ENCODE results near the gene CD244.
"Not testable (repeated sequence)": the region's sequence is repeated elsewhere in the genome, so short reads cannot be mapped to it uniquely, and the experiment has no call there.

CD244 gene

GRCh38 chr1:160880216-160880615, 17.5 kb upstream of the CD244 start:
- DNase-seq (ENCODE audit: low read depth in 2 of 3, low spot score in 2 of 3): no peak

DNA sequence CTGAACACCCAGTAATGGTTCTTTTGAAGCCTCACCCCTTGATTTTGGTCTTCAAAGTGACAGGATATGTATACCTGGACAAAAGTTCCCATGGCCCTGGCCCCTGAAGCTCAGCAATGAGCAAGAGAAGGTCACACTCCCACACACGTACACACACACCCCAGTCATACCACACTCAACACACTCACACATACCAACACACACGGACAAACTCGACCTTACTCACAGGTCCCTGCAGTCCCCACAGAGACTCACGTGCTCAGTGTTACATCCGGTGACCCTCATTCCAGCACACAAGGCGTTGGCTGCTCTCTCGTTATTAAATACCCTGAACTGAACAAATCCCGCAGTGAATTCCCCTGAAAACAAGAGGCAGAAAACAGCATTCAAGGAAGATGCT, 16.4 kb upstream of the CD244 start:
- DNase-seq (ENCODE audit: low read depth in 2 of 3, low spot score in 2 of 3): no peak

DNA sequence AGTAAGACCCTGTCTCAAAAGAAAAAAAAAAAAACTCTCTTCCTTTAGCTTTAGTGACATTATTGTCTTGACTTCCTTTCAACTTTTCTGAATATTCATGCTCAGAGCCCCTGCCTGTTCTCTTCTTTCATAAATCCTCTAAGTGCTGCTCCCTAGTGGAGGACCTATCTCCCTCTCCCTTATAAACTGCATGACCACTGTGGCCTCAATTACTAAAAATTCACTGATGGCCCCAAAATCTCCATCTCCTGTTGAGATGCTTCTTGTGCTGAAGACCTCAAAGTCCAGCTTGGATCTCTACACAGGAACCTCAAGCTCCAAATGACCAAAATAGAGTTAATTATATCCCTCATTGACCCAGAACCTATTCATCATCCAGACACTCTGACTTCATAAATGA, 14.5 kb upstream of the CD244 start:
- DNase-seq (ENCODE audit: low read depth in 2 of 3, low spot score in 2 of 3): no peak

DNA sequence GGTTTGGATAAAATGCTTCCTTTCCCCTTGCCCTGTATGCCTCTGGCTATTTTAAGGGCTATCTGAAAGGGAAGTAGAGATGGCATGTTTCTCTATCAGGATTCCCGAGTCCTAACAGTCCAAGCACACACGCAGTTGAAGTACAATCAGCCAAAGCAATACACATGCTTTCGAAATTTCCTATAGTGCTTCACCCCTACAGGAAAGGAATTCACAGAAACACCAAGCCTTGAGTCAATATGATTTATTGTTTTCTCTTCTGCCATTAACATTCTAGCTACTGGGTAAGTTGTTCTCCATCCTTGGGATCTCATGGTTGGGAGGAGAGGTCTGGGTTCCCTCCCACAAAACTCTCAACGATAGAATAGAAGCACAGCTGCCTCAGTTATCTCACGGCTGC, 13.6 kb upstream of the CD244 start:
- no peak for DNase-seq (ENCODE audit: low read depth in 2 of 3, low spot score in 2 of 3)

DNA sequence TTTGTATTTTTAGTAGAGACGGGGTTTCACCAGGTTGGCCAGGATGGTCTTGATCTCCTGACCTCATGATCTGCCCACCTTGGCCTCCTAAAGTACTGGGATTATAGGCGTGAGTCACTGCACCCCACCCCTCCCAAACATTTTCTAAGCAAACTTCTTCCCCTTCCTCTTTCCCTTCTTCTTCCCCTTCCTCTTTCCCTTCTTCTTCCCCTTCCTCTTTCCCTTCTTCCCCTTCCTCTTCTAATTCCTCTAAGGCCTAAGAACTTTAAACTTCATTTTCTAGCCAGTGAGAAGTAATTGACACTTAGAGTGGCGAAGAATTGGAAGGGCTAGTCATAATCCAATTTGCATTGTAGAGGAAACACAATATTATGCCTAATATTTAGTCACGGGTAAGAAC, 12.9 kb upstream of the CD244 start:
- DNase-seq (ENCODE audit: low read depth in 2 of 3, low spot score in 2 of 3): not testable (repeated sequence)

DNA sequence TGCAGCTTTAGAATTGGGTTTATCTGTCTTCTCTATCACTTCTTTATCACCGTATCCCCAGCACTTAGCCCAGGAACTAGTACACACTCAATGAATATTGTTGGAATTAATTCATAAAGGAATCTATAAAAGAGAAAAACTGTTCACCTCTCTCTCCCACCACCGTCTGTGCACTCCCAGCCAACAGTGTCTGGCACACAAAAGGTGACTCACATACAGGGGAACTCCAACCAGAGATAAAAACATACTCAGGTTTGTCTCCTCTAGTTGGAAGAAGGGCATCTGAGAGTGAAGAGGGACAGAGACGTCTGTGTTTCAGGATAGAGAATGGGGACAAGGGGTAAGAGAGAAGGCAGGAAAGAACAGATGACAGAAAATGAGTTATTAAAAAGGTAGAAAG, 12.2 kb upstream of the CD244 start:
- DNase-seq (ENCODE audit: low read depth in 2 of 3, low spot score in 2 of 3): no peak

GRCh38 chr1:160868141-160868540, 5.5 kb upstream of the CD244 start:
- no peak for DNase-seq (ENCODE audit: low read depth in 2 of 3, low spot score in 2 of 3)

- not testable (repeated sequence) for DNase-seq (ENCODE audit: low read depth in 2 of 3, low spot score in 2 of 3)
Observed at GRCh38 chr1:160867651-160868050, 5.0 kb upstream of the CD244 start.

DNA sequence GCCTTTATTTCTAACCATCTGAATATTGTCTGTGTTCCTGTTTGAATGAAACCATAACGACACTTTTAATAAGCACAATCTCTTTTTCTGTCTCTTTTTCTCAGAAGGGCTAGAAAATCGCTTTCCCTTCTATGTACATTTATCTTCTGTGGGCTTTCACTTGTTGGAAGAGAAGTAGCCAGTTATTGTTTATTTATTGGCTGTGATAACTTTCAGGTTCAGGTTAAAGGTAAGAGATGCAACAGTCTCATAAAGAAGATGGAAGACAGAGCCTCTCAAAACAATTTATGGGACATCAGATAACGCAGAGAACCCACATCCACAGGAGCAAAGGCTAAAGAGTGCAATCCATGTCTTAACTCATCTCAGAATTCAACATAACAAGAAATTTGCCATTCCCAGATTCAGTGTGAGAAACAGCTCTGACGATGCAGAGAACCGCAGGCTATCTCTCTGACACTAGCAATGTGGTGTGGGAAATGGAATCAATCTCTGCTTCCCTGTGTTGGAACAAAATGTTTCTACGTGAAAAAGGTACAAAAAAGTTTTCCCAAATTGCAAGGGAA, 4.1 kb upstream of the CD244 start:
- no peak for DNase-seq (ENCODE audit: low read depth in 2 of 3, low spot score in 2 of 3)

DNA sequence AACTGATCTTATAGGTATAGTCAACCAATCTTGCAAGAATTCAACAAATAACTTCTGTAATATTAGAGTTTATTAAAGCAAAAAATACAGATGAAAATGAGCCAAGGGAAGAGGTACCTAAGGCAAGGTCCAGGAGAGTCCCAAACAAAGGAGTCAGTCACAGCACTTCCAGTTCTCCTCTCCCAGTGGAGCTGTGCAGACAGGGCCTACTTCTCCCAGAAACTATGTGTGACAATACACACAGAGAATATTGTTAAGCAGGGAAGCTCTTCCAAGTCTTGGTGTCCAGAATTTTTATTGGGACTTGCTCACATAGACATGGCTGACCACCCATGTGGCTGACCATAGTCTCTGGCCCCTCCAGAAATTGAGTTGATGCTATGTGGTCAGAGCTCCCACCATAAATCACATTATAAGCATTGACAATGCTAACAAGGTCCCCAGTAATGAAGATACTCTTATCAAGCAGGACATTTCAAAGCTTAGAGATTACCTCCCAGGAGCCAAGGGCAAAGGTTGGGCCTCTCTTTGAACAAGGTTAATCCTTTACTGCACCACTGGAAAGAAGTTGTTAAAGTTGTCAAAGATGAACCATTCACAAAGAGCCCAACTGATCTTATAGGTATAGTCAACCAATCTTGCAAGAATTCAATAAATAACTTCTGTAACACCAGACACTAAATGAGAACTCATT, 3.5 kb upstream of the CD244 start:
- DNase-seq (ENCODE audit: low read depth in 2 of 3, low spot score in 2 of 3): no peak

DNA sequence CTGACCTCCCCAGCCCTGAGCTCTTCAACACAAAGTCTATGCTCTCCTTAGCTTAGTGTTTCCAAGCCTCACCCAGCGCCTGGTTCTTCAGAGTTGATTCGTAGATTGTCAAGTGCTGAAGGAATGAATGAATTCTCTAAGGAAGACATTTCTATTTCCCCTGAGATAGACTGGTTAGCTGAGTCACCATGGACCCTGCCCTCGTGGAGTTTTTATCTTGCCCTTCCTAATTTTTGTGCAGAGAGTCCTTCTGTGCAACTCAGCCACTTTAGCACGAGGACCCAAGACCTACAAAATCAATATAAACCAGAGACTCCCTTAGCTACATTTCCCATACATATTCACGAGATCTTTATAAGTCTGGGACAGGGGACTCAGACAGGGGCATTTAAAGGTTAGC, 2.6 kb upstream of the CD244 start:
- DNase-seq (ENCODE audit: low read depth in 2 of 3, low spot score in 2 of 3): no peak

GRCh38 chr1:160864173-160864572, 1.5 kb upstream of the CD244 start:
- DNase-seq (ENCODE audit: low read depth in 2 of 3, low spot score in 2 of 3): no peak

GRCh38 chr1:160863774-160864131, 1.1 kb upstream of the CD244 start:
- DNase-seq (ENCODE audit: low read depth in 2 of 3, low spot score in 2 of 3): no peak

- DNase-seq (ENCODE audit: low read depth in 2 of 3, low spot score in 2 of 3): no peak
Observed at GRCh38 chr1:160863061-160863773, 530 bp upstream of the CD244 start.

DNA sequence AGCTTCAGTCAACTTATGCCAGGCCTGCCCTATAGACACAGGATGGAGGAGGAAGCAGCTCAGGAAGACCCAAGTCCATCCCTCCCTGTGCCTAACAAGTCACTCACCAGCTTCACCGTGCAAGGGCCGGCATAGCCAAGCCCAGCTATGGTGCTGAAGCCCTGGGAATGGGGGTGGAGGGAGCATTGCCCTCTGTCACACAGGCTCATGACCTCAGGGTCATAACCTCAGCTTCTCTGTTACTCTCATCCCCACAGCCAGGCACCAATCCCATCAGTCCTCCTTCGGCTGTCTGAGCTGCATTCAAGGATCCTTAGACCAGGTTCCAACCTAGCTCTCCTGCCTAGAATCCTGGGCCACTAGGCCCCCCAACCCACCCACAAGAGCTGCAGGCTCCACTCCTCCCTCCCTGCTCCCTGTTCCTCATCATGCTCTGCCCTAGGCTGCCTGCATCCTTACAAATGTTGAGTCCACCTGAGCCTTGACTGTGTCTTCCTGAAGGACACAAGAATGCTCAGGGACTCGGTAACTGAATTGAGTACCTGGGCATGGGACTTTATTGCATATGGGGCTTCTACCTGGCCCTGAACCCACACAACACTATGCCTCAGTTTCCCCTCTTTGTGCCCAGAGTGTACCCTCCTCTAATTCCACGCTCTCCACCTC, 1.7 kb downstream of the CD244 start:
- no peak for DNase-seq (ENCODE audit: low read depth in 2 of 3, low spot score in 2 of 3)

GRCh38 chr1:160859166-160859565, 3.5 kb downstream of the CD244 start:
- DNase-seq (ENCODE audit: low read depth in 2 of 3, low spot score in 2 of 3): no peak

GRCh38 chr1:160858507-160858906, 4.2 kb downstream of the CD244 start:
- no peak for DNase-seq (ENCODE audit: low read depth in 2 of 3, low spot score in 2 of 3)

GRCh38 chr1:160858097-160858496, 4.6 kb downstream of the CD244 start:
- DNase-seq (ENCODE audit: low read depth in 2 of 3, low spot score in 2 of 3): no peak

GRCh38 chr1:160855181-160855981, 7.3 kb downstream of the CD244 start:
- DNase-seq (ENCODE audit: low read depth in 2 of 3, low spot score in 2 of 3): no peak

DNA sequence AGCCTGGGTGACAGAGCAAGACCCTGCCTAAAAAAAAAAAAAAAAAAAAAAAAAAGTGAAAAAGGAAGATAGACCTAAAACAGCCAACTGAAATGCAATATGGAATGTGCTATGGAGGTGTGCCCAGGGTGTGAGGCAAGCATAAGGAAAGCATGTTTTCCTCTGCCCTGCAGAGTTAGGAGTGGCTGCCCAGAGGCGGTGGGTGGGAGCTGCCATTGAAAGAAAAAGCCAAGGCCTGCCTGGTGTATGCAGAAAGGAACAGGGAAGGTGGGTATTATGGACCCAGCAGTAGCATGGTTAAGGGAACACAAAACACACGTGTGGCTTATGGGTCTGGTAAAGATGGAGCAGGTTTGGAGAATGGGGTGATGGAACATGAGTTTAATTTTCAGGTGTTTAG, 8.9 kb downstream of the CD244 start:
- no peak for DNase-seq (ENCODE audit: low read depth in 2 of 3, low spot score in 2 of 3)

DNA sequence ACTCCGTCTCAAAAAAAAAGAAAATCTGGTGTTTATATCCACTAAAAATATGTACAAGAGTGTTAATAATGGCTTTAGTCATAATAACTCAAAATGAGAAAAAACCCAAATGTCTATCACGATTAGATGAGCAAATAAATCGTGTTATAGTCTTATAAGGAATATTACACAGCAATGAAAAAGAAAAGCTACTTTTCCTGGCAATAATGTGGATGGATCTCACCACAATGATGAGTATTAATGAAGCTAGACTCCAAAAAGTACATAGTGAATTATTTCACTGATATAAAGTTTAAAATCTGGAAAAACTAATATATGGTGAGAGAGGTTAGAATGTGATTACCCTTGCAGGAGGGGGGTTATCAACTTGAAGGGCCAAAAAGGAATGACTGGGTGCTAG, 9.7 kb downstream of the CD244 start:
- DNase-seq (ENCODE audit: low read depth in 2 of 3, low spot score in 2 of 3): no peak

Data from activated CD8-positive, alpha-beta memory T cell treated with anti-CD3 and anti-CD28 coated beads for 48 hours (primary cell).